Stimulated activated naive B cell treated with anti-CD40 and anti-IgM and Interleukin-4, amounts not matched to agents 10 μg/mL and 1 μg/mL and 100 μg/mL, for 72 hours (primary cell): ENCODE measurements around the gene UNC79.

Source experiments
- ATAC-seq, 2 donors: fragments of 150-1000 bp; cut with Tn5 transposase; replicated peaks; 2 replicates each; pipeline ENCODE4 v1.10.0; 2021; ENCODE audit warnings: moderate library complexity in 1 of 2
- DNase-seq: peaks from one replicate; pipeline ENCODE4 v3.0.0; 2021
- H3K27ac Mint-ChIP-seq: one replicate; pipeline ENCODE4 v1.8.0; 2022; ENCODE audit warnings: mild to moderate bottlenecking, mixed read lengths
- H3K27me3 Mint-ChIP-seq, 2 donors: one replicate each; pipeline ENCODE4 v1.8.0; 2022; ENCODE audit warnings: mixed read lengths in 2 of 2
- H3K36me3 Mint-ChIP-seq, 2 donors: one replicate each; pipeline ENCODE4 v1.8.0; 2022; ENCODE audit warnings: mixed read lengths in 2 of 2, mild to moderate bottlenecking in 1 of 2
- H3K4me1 Mint-ChIP-seq, 2 donors: one replicate each; pipeline ENCODE4 v1.8.0; 2022; ENCODE audit warnings: mixed read lengths in 2 of 2, mild to moderate bottlenecking in 1 of 2
- H3K4me3 Mint-ChIP-seq, 2 donors: one replicate each; pipeline ENCODE4 v1.8.0; 2022; ENCODE audit warnings: mild to moderate bottlenecking in 2 of 2, mixed read lengths in 2 of 2, moderate library complexity in 1 of 2
- H3K9me3 Mint-ChIP-seq, 2 donors: one replicate each; pipeline ENCODE4 v1.8.0; 2022; ENCODE audit warnings: mixed read lengths in 2 of 2, mild to moderate bottlenecking in 1 of 2

UNC79 gene

DNA sequence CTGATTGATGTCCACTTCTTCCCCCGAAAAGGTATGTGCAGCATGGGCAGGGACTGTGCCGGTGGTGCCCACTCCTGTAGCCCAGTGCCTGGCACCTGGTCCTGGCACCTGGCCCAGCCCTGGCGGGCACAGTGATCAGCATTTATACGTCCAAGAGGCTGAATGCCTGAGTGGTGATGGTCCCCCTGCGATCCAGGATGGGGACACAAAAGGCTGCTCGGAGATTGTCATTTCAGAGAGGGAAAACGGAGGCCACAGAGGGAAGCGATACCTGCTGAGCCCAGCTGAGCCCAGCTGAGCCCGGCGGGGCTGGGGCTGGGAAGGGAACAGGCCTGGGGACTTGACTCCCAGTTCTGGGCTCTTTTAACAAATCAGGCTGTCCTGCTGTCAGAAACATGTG is 301.8 kb downstream of the UNC79 start:
- H3K9me3 Mint-ChIP-seq: peaks cover 0 to 2% of the 10 kb centered on the region in 2 donors
- no peak for DNase-seq
- H3K36me3 Mint-ChIP-seq: no peaks in the 10 kb centered on the region
- H3K27ac Mint-ChIP-seq: no peak overlapping the region
- H3K4me3 Mint-ChIP-seq: no peak overlapping the region
- no peak for ATAC-seq
- peaks cover 8 to 9% of the 10 kb centered on the region in 2 donors for H3K27me3 Mint-ChIP-seq
- H3K4me1 Mint-ChIP-seq: no peaks in the 10 kb centered on the region

DNA sequence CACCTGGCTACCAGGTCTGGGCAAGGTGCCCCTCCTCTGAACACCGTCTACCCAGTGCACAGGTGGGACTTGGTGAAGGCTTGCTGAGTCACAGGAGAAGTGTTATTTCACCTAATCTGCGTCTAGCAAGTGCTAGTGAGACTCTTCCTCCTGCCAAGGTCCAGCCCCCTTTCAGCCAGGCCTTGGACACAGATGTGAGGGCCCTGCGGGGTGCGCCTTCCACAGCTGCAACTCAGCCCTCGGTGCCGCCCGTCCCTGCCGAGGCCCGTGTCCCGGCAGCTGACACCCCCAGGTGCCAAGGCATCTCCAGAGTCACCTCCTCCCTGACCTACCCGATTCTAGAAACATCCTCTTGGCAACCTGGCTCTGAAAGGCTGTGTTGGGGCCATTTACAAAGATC is 302.5 kb downstream of the UNC79 start:
- Mint-ChIP-seq H3K4me1 (no peaks in the 10 kb centered on the region), H3K4me3 (no peak overlapping the region)

GRCh38 chr14:93733631-93734030 is 302.9 kb downstream of the UNC79 start:
- H3K4me1 Mint-ChIP-seq: no peaks in the 10 kb centered on the region

More for the DNA sequence above, 302.5 kb downstream of the UNC79 start:
- Mint-ChIP-seq H3K9me3 (peaks cover 0 to 2% of the 10 kb centered on the region in 2 donors), H3K27me3 (peaks cover 8 to 9% of the 10 kb centered on the region in 2 donors), H3K36me3 (no peaks in the 10 kb centered on the region), H3K27ac (no peak overlapping the region)
- no peak for DNase-seq
- no peak for ATAC-seq

DNA sequence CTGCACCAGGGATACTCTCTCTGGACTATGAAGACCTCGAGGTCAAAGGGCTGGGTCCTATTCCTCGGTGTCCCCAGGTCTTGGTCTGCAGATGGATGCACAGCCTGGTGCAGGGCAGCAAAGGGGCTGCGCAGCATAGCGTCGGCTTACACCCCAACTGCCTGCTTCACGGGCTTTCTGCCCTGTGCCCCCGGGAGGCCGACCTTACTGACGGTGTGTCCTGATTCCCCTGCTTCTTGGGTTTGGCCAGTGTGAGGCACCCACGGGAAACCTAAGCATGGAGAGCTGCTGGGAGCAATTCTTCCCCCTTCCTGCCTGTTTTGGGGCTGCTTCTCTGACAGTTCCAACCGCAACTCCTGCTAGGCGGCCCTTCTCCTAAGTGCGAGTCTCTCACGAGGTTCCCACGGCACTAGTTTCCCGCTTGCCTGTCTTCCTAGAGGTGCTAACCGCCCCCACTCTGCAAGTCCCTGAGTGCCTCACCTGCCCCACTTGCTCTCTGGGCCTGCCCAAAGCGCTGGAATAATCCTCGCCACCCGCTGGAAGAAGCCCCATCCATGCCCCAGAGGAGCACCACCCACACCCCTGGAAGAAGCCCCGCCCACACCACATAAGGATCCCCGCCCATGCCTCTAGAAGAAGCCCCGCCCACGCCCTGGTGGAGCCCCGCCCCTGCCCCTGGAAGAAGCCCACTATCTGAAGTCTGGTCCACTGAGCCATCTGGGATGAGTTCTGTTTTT is 303.5 kb downstream of the UNC79 start:
- Mint-ChIP-seq H3K27ac (no peak overlapping the region), H3K9me3 (peaks cover 0 to 2% of the 10 kb centered on the region in 2 donors), H3K4me1 (no peaks in the 10 kb centered on the region), H3K36me3 (no peaks in the 10 kb centered on the region), H3K27me3 (peaks cover 9% of the 10 kb centered on the region in 2 donors), H3K4me3 (no peak overlapping the region)
- DNase-seq (no peak), ATAC-seq (no peak)

More at GRCh38 chr14:93733631-93734030, 302.9 kb downstream of the UNC79 start:
- no peak overlapping the region for H3K4me3 Mint-ChIP-seq
- H3K27me3 Mint-ChIP-seq: peaks cover 8 to 9% of the 10 kb centered on the region in 2 donors
- H3K9me3 Mint-ChIP-seq: peaks cover 0 to 2% of the 10 kb centered on the region in 2 donors
- ATAC-seq: no peak
- H3K36me3 Mint-ChIP-seq: no peaks in the 10 kb centered on the region
- DNase-seq: no peak
- H3K27ac Mint-ChIP-seq: no peak overlapping the region

GRCh38 chr14:93735206-93735605 is 304.5 kb downstream of the UNC79 start:
- DNase-seq (no peak), ATAC-seq (no peak)
- Mint-ChIP-seq H3K36me3 (no peaks in the 10 kb centered on the region), H3K27me3 (peaks cover 9 to 11% of the 10 kb centered on the region in 2 donors), H3K4me1 (no peaks in the 10 kb centered on the region), H3K9me3 (peaks cover 0 to 2% of the 10 kb centered on the region in 2 donors), H3K4me3 (no peak overlapping the region), H3K27ac (no peak overlapping the region)

GRCh38 chr14:93736378-93737014 is 305.8 kb downstream of the UNC79 start:
- Mint-ChIP-seq H3K27ac (no peak overlapping the region), H3K4me1 (no peaks in the 10 kb centered on the region), H3K9me3 (peaks cover 0 to 2% of the 10 kb centered on the region in 2 donors), H3K27me3 (peaks cover 9 to 11% of the 10 kb centered on the region in 2 donors), H3K36me3 (no peaks in the 10 kb centered on the region), H3K4me3 (no peak overlapping the region)
- ATAC-seq (no peak), DNase-seq (no peak)

DNA sequence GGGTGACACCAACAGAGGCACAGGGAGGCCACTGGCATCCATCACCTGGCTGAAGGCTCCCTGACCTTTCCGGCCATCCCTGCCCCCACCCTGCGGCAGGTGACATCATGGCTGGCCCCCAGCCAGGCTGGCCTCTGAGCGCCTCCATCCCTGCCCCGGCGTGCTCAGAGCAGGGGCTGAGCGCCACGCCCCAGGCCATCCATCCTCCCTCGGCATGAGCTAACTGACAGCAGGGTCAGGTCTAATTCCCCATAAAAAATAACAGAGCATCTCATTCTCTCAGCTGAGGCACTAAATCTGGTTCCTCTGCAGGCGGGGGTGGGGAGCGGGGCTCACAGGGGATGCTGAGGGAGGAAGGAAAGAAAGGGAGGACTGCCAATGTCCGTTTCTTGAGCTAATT is 306.9 kb downstream of the UNC79 start:
- Mint-ChIP-seq H3K27ac (no peak overlapping the region), H3K9me3 (peaks cover 0 to 2% of the 10 kb centered on the region in 2 donors), H3K36me3 (no peaks in the 10 kb centered on the region), H3K27me3 (peaks cover 9 to 11% of the 10 kb centered on the region in 2 donors), H3K4me1 (no peaks in the 10 kb centered on the region), H3K4me3 (no peak overlapping the region)
- no peak for ATAC-seq
- DNase-seq: no peak

GRCh38 chr14:93741556-93742230 is 311.0 kb downstream of the UNC79 start:
- Mint-ChIP-seq H3K4me1 (no peaks in the 10 kb centered on the region), H3K27ac (no peak overlapping the region)

GRCh38 chr14:93742761-93743160 is 312.0 kb downstream of the UNC79 start:
- peaks cover 3 to 4% of the 10 kb centered on the region in 2 donors for H3K9me3 Mint-ChIP-seq
- ATAC-seq: no peak

More at GRCh38 chr14:93741556-93742230, 311.0 kb downstream of the UNC79 start:
- peaks cover 8 to 11% of the 10 kb centered on the region in 2 donors for H3K27me3 Mint-ChIP-seq
- H3K9me3 Mint-ChIP-seq: no peaks in the 10 kb centered on the region
- ATAC-seq (no peak), DNase-seq (no peak)
- no peak overlapping the region for H3K4me3 Mint-ChIP-seq
- H3K36me3 Mint-ChIP-seq: no peaks in the 10 kb centered on the region

GRCh38 chr14:93743270-93744060 is 312.7 kb downstream of the UNC79 start:
- Mint-ChIP-seq H3K27ac (no peak overlapping the region), H3K27me3 (peaks cover 0 to 3% of the 10 kb centered on the region in 2 donors), H3K4me1 (no peaks in the 10 kb centered on the region), H3K9me3 (peaks cover 6 to 7% of the 10 kb centered on the region in 2 donors), H3K4me3 (no peak overlapping the region), H3K36me3 (no peaks in the 10 kb centered on the region)
- DNase-seq (no peak), ATAC-seq (no peak)

More at GRCh38 chr14:93742761-93743160, 312.0 kb downstream of the UNC79 start:
- Mint-ChIP-seq H3K36me3 (no peaks in the 10 kb centered on the region), H3K4me1 (no peaks in the 10 kb centered on the region), H3K27me3 (peaks cover 0 to 3% of the 10 kb centered on the region in 2 donors), H3K4me3 (no peak overlapping the region), H3K27ac (no peak overlapping the region)
- no peak for DNase-seq

GRCh38 chr14:93744176-93744575 is 313.4 kb downstream of the UNC79 start:
- Mint-ChIP-seq H3K27me3 (peaks cover 0 to 3% of the 10 kb centered on the region in 2 donors), H3K9me3 (peaks cover 6 to 7% of the 10 kb centered on the region in 2 donors), H3K27ac (no peak overlapping the region), H3K4me1 (no peaks in the 10 kb centered on the region), H3K36me3 (no peaks in the 10 kb centered on the region), H3K4me3 (no peak overlapping the region)
- no peak for ATAC-seq
- no peak for DNase-seq

DNA sequence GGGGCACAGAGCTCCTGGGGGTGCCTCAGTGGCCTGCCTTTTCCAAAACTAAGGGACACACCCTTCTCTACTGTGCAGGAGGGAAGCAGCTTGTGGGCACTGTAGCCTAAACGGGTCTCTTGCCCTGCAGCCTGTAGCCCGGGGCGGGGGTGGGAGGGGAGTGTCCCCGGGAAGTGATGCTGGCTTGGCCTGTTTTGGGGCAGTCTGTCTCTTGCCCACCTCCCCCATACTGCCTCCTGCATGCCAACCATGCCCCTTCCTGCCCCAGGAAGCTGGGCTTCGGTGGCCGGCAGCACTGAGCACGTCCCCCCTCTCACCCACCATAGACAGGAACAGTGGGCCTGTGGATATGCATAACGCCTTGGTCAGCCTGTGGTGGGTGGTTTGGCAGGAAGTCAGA is 314.1 kb downstream of the UNC79 start:
- no peaks in the 10 kb centered on the region for H3K27me3 Mint-ChIP-seq
- no peak overlapping the region for H3K4me3 Mint-ChIP-seq
- no peak for DNase-seq
- no peaks in the 10 kb centered on the region for H3K36me3 Mint-ChIP-seq
- H3K27ac Mint-ChIP-seq: no peak overlapping the region
- no peak for ATAC-seq
- H3K9me3 Mint-ChIP-seq: peaks cover 6 to 7% of the 10 kb centered on the region in 2 donors
- H3K4me1 Mint-ChIP-seq: no peaks in the 10 kb centered on the region

DNA sequence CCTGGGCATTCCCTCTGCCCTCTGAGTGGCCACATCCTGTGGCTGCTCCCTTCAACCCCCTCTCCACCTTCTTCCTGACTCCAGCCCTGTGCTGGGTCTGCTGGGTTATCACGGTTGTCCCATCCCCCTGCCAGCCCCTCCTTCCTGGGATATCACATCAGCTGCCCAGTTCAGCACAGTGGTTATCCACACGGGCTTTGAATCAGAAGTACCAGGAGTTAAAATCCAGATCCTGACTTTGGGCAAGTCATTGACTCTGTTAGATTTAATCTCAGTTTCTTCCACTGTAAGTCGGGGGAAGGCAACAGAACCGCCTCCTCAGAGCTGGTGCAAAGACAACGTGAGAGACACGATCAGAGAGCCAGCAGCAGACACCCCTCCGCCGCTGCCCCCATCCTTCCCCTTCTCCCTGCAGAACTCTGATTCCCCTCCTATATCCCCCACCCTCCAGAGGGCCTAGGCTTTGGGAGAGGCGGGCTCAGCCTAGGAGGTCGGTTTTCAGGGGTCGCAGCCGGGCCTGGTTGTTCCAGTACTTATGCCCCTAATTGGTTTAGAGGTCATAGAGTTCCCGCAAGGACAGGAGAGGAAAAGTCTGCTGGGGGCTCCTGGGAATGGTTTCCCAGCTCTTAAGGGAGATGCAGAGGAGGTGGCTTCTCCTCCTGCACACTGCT is 315.0 kb downstream of the UNC79 start:
- Mint-ChIP-seq H3K4me3 (no peak overlapping the region), H3K27me3 (no peaks in the 10 kb centered on the region), H3K27ac (no peak overlapping the region), H3K4me1 (no peaks in the 10 kb centered on the region), H3K36me3 (no peaks in the 10 kb centered on the region), H3K9me3 (peaks cover 6 to 7% of the 10 kb centered on the region in 2 donors)
- ATAC-seq (no peak), DNase-seq (no peak)
